Measurements from ENCODE around the gene SWSAP1.
"Not testable (repeated sequence)": the region's sequence is repeated elsewhere in the genome, so short reads cannot be mapped to it uniquely, and the experiment has no call there.

SWSAP1 gene

DNA sequence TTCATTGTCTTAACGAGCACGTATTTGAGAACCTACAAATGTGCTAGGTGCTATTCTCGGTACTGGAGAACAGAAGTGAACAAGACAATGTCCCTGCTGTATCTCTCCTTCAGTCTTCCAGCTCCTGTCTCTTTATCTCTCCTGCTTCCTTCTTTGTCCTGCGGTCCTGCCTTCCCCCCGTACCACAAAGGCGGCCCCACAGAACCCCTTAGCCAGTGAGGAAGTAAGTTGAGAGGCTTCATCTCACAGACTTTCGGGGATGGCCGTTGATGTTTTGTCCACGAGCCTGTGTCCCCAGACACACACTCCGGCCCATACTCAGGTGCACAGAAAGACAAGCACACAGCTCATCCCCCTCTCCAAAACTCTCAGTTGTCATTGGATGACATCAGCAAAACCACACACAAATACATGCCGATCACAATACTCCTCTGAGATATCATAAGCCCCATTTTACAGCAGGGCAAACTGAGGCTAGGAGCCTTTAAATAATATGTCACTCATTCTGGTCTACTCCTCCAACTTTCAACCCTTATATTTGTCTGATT, 507 bp upstream of the SWSAP1 start:
- no peak for DNase-seq (ENCODE audit: low spot score)
- Histone ChIP-seq H3K4me3 (peak overlapping the region; percentile 95), H3K27ac (peak overlapping the region; percentile 90 to 99)
- TF ChIP-seq, protein P1, sequence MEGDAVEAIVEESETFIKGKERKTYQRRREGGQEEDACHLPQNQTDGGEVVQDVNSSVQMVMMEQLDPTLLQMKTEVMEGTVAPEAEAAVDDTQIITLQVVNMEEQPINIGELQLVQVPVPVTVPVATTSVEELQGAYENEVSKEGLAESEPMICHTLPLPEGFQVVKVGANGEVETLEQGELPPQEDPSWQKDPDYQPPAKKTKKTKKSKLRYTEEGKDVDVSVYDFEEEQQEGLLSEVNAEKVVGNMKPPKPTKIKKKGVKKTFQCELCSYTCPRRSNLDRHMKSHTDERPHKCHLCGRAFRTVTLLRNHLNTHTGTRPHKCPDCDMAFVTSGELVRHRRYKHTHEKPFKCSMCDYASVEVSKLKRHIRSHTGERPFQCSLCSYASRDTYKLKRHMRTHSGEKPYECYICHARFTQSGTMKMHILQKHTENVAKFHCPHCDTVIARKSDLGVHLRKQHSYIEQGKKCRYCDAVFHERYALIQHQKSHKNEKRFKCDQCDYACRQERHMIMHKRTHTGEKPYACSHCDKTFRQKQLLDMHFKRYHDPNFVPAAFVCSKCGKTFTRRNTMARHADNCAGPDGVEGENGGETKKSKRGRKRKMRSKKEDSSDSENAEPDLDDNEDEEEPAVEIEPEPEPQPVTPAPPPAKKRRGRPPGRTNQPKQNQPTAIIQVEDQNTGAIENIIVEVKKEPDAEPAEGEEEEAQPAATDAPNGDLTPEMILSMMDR (IDR thresholded peaks at IDR 0.05): no peak

DNA sequence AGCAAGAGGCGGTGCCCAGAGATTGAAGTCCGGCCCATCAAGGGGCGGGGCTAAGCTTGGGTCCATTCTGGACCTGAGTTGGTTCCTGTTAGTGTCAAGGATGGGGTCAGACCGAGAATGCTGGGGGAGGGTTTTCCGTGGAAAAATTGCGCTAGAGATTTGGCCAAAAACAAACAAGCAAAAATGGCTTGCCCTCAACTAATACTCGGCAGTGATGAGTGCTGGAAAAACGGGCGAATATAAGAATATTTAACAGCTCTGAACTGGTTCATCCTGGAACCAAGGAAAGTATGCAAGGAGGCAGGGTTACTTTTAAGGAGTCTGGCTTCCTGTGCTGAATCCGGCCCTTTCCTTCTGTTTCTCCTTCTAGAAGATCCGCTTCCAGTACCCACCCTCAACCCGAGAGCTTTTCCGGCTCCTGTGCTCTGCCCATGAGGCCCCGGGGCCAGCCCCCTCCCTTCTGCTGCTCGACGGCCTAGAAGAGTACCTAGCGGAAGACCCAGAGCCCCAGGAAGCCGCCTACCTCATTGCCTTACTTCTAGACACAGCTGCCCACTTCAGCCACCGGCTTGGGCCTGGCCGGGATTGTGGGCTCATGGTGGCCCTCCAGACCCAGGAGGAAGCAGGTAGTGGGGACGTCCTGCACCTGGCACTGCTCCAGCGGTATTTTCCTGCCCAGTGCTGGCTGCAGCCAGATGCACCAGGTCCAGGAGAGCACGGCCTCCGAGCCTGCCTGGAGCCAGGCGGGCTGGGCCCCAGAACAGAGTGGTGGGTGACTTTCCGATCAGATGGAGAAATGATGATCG, 880 bp downstream of the SWSAP1 start:
- TF ChIP-seq, protein P1 (IDR thresholded peaks at IDR 0.05): no peak
- H3K27ac ChIP-seq: peak overlapping the region; percentile 81 to 99
- peak; percentile 83 for DNase-seq (ENCODE audit: low spot score)
- H3K4me3 ChIP-seq: peak overlapping the region; percentile 95

DNA sequence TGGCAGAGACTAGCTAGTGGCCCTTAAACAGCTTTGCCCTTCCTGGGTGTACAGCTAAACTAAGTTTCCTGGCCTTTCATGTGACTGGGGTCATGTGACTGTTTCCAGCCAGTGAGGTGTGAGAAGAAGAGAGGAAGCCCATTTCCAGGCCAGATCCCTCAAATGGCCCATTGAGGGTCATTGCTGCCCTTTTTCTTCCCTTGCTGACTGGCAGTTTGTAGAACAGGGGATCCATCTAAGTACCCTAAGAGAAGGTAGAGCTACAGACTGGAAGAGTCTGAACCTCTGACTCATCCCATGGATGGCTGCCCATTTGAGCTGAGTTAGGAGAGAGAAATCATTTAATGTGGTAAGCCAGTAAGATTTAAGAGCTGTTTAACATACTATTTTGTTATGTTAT, 2.8 kb downstream of the SWSAP1 start:
- peak overlapping the region in 1 of 2 donors; percentile 75 for H3K27ac ChIP-seq
- TF ChIP-seq, protein P1 (IDR thresholded peaks at IDR 0.05): no peak
- DNase-seq (ENCODE audit: low spot score): no peak

DNA sequence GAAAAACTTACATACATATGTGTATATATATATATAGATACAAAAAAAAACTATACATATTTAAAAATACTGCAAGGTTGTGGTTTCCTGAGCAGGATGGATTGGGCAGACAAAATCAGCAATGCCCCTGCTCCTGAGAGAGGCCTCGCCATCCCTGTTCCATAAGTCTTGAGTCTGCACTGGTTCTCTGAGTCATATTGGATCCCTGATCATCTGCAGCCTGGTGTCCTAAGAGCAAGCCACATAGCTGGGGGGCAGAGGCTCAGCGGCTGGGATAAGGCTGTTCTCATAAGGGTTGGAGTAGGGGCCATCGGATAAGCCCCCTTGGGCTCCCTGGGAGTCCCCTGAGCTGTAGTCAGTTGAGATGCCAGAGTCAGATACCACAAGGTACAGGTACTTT, 3.3 kb downstream of the SWSAP1 start:
- no peak for DNase-seq (ENCODE audit: low spot score)
- TF ChIP-seq, protein P1 (IDR thresholded peaks at IDR 0.05): no peak
- Histone ChIP-seq H3K4me3 (no peak overlapping the region), H3K27ac (peak overlapping the region in 1 of 2 donors; percentile 80)

More for the DNA sequence above, 2.8 kb downstream of the SWSAP1 start:
- no peak overlapping the region for H3K4me3 ChIP-seq

DNA sequence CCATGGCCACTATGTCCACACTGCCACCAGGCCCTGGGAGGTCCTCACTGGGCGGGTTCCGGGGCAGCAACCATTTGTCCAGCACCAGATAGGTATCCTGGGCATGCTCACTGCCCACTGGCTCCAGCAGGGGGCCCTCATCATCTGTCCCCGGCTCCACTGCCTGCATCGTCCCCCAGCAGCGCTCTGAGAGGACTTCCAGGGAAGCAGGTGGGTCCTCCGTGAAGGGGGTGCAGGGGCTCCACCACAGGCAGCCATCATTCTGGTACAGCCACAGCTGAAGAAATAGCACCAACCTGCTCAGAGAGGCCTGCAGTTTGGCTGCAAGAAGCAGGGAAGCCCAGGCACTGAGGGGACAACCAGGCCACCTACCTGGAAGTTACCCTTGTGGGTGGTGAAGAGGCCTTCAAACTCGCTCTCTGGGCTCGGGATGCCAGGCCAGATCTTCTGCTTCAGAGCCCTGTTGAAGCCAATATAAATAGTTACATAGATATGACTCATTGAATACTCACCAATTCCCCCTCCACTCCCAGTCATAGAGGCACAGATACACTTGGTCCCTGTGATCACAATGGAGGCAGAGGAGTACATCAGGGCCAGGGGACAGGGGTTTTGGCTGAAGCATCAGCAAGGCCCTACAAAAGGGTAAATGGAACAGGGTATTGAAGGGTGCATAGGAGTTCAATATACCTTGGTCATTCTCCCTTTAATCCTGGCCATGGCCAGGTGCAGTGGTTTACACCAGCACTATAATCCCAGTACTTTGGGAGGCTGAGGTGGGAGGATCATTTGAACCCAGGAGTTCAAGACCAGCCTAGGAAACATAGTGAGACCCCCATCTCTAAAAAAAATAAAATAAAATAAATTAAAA, 4.1 kb downstream of the SWSAP1 start:
- Histone ChIP-seq H3K27ac (peak overlapping the region in 1 of 2 donors; percentile 80), H3K4me3 (no peak overlapping the region)
- DNase-seq (ENCODE audit: low spot score): peak; percentile 79
- TF ChIP-seq, protein P1 (IDR thresholded peaks at IDR 0.05): peak; percentile 55

DNA sequence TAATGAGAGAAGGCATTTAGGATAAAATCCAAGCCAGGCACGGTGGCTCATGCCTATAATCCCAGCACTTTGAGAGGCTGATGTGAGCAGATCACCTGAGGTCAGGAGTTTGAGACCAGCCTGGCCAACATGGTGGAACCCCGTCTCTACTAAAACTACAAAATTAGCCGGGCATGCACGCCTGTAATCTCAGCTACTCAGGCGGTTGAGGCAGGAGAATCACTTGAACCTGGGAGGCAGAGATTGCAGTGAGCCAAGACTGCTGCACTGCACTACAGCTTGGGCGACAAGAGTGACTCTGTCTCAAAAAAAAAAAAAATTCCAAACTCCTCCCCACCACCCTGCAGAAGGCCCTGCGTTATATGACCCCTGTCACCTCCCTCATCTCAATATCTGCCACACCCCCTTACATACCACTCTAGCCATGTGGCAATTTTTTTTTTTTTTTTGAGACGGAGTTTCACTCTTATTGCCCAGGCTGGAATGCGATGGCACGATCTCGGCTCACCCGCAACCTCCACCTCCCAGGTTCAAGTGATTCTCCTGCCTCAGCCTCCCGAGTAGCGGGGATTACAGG, 4.9 kb downstream of the SWSAP1 start:
- H3K27ac ChIP-seq: peak overlapping the region in 1 of 2 donors; percentile 95
- DNase-seq (ENCODE audit: low spot score); H3K4me3 ChIP-seq: not testable (repeated sequence)

DNA sequence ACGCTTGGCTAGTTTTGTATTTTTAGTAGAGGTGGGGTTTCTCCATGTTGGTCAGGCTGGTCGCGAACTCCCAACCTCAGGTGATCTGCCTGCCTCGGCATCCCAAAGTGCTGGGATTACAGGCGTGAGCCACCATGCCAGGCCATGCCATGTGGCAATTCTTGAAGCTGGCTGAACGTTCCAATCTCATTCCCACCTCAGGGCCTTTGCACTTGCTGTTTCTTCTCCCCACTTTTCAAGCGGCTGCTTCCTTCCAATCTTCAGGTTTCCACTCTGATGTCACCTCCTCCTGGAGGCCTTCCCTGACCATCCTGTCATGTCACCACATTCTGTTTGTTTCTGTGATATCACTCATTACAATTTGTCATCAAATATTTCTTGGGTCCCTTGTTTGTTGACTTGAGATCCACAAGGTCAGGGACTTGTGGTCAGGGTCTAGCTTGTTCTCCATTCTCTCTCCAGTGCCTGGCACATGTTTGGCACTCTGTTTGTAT, 5.4 kb downstream of the SWSAP1 start:
- H3K27ac ChIP-seq: peak overlapping the region in 1 of 2 donors; percentile 95
- TF ChIP-seq, protein P1 (IDR thresholded peaks at IDR 0.05): no peak
- peak overlapping the region; percentile 90 for H3K4me3 ChIP-seq
- no peak for DNase-seq (ENCODE audit: low spot score)

Measured in coronary artery (tissue), 2 donors.